WTC11 (cell line): ENCODE data around the gene SLC24A4. TPM values are rescaled to one million over a fixed set of nuclear protein-coding genes. Genes with fewer than 3 reads are reported as not detected.

Experiments used
- ATAC-seq: fragments of 200-7000 bp; cut with Tn5 transposase; 2 replicates; pipeline ENCODE4 v1.10.0; 2021; ENCODE audit warnings: mild to moderate bottlenecking, moderate library complexity
- CTCF ChIA-PET: fragments of 300-600 bp; sonication (Branson Sonifier 250); formaldehyde crosslinking; loops from one replicate; lab custom pipeline; 2021; ENCODE audit warnings: antibody characterized with exemption; lab: Charles Lee
- POLR2A ChIA-PET: fragments of 350-600 bp; sonication (Branson Sonifier 250); formaldehyde crosslinking; loops from one replicate; lab custom pipeline; 2021; ENCODE audit warnings: antibody characterized with exemption; lab: Charles Lee
- DNase-seq: peaks from one replicate; pipeline ENCODE4 v3.0.0; 2021; ENCODE audit warnings: low spot score
- H3K27ac Mint-ChIP-seq: 2 replicates; pipeline ENCODE4 v1.8.0; 2021; ENCODE audit warnings: mixed read lengths
- H3K27me3 Mint-ChIP-seq: 2 replicates; pipeline ENCODE4 v1.8.0; 2021; ENCODE audit warnings: low read depth, mild to moderate bottlenecking, moderate library complexity, mixed read lengths
- H3K36me3 Mint-ChIP-seq: 2 replicates; pipeline ENCODE4 v1.8.0; 2021; ENCODE audit warnings: mixed read lengths
- H3K4me1 Mint-ChIP-seq: 2 replicates; pipeline ENCODE4 v1.8.0; 2022; ENCODE audit warnings: mixed read lengths
- H3K4me3 Mint-ChIP-seq: 2 replicates; pipeline ENCODE4 v1.8.0; 2021; ENCODE audit warnings: mild to moderate bottlenecking, moderate library complexity, mixed read lengths
- H3K9me3 Mint-ChIP-seq: 2 replicates; pipeline ENCODE4 v1.8.0; 2021; ENCODE audit warnings: mixed read lengths
- CTCF ChIP-seq: fragments of 200-600 bp; IDR thresholded peaks from 2 replicates; pipeline ENCODE4 v1.8.0; 2022; ENCODE audit warnings: antibody characterized with exemption
- E2F1 ChIP-seq: sonication (generic); formaldehyde crosslinking; IDR thresholded peaks from 2 replicates; pipeline ENCODE4 v1.8.0; 2022; ENCODE audit warnings: mild to moderate bottlenecking, missing genetic modification reagents
- EMX1 ChIP-seq: fragments of 250-450 bp; sonication (Bioruptor Pico); IDR thresholded peaks from 2 replicates; pipeline ENCODE4 v1.8.0; 2021; ENCODE audit warnings: mild to moderate bottlenecking
- ERG ChIP-seq: fragments of 250-450 bp; sonication (Bioruptor Pico); IDR thresholded peaks from 2 replicates; pipeline ENCODE4 v1.8.0; 2021; ENCODE audit warnings: mild to moderate bottlenecking
- ETV6 ChIP-seq: sonication (generic); formaldehyde crosslinking; IDR thresholded peaks from 2 replicates; pipeline ENCODE4 v1.8.1; 2022; ENCODE audit warnings: mild to moderate bottlenecking, missing genetic modification reagents
- FOXJ3 ChIP-seq: sonication (generic); formaldehyde crosslinking; IDR thresholded peaks from 2 replicates; pipeline ENCODE4 v1.9.0; 2021; ENCODE audit warnings: missing genetic modification reagents, mild to moderate bottlenecking, borderline replicate concordance
- FOXK1 ChIP-seq: sonication (generic); formaldehyde crosslinking; IDR thresholded peaks from 2 replicates; pipeline ENCODE4 v1.8.0; 2022; ENCODE audit warnings: mild to moderate bottlenecking, moderate library complexity, missing genetic modification reagents
- KAT7 ChIP-seq: sonication (generic); formaldehyde crosslinking; IDR thresholded peaks from 2 replicates; pipeline ENCODE4 v1.8.1; 2023; ENCODE audit warnings: missing genetic modification reagents, mild to moderate bottlenecking, borderline replicate concordance
- MAX ChIP-seq: sonication (generic); formaldehyde crosslinking; IDR thresholded peaks from 2 replicates; pipeline ENCODE4 v1.8.0; 2022; ENCODE audit warnings: mild to moderate bottlenecking, missing genetic modification reagents
- MLX ChIP-seq: sonication (generic); formaldehyde crosslinking; IDR thresholded peaks from 2 replicates; pipeline ENCODE4 v1.8.1; 2023; ENCODE audit warnings: mild to moderate bottlenecking, missing genetic modification reagents, moderate library complexity
- MXD4 ChIP-seq: fragments of 250-450 bp; sonication (Bioruptor Pico); IDR thresholded peaks from 2 replicates; pipeline ENCODE4 v1.8.0; 2021; ENCODE audit warnings: mild to moderate bottlenecking, moderate library complexity, borderline replicate concordance
- NFATC4 ChIP-seq: fragments of 250-450 bp; sonication (Bioruptor Pico); IDR thresholded peaks from 2 replicates; pipeline ENCODE4 v1.9.0; 2021; ENCODE audit warnings: mild to moderate bottlenecking
- NR2C2 ChIP-seq: sonication (generic); formaldehyde crosslinking; IDR thresholded peaks from 2 replicates; pipeline ENCODE4 v1.8.0; 2022; ENCODE audit warnings: mild to moderate bottlenecking, missing genetic modification reagents
- OVOL2 ChIP-seq: fragments of 250-450 bp; sonication (Bioruptor Pico); IDR thresholded peaks from 2 replicates; pipeline ENCODE4 v1.9.0; 2021; ENCODE audit warnings: mild to moderate bottlenecking, borderline replicate concordance
- PREB ChIP-seq: sonication (generic); formaldehyde crosslinking; IDR thresholded peaks from 2 replicates; pipeline ENCODE4 v1.8.1; 2022; ENCODE audit warnings: mild to moderate bottlenecking, missing genetic modification reagents, moderate library complexity, borderline replicate concordance
- PRRX2 ChIP-seq: fragments of 250-450 bp; sonication (Bioruptor Pico); IDR thresholded peaks from 2 replicates; pipeline ENCODE4 v1.8.0; 2021; ENCODE audit warnings: mild to moderate bottlenecking
- RORB ChIP-seq: fragments of 250-450 bp; sonication (Bioruptor Pico); IDR thresholded peaks from 2 replicates; pipeline ENCODE4 v1.9.0; 2021; ENCODE audit warnings: mild to moderate bottlenecking
- TEAD4 ChIP-seq: sonication (generic); formaldehyde crosslinking; IDR thresholded peaks from 2 replicates; pipeline ENCODE4 v1.8.0; 2022; ENCODE audit warnings: mild to moderate bottlenecking, missing genetic modification reagents
- ZNF281 ChIP-seq: sonication (generic); formaldehyde crosslinking; IDR thresholded peaks from 2 replicates; pipeline ENCODE4 v1.8.0; 2023; ENCODE audit warnings: mild to moderate bottlenecking, missing genetic modification reagents
- ZNF317 ChIP-seq: sonication (generic); formaldehyde crosslinking; IDR thresholded peaks from 2 replicates; pipeline ENCODE4 v1.8.1; 2023; ENCODE audit warnings: low read depth, mild to moderate bottlenecking, moderate library complexity, missing genetic modification reagents, borderline replicate concordance
- ZNF532 ChIP-seq: fragments of 250-450 bp; sonication (Bioruptor Pico); IDR thresholded peaks from 2 replicates; pipeline ENCODE4 v1.9.0; 2021; ENCODE audit warnings: mild to moderate bottlenecking, borderline replicate concordance
- total RNA-seq: library from RNA; stranded (reverse); gene quantifications from 3 replicates; pipeline ENCODE4 v1.2.3, GENCODE V29; 2021

Gene SLC24A4
- total RNA-seq, 1 experiment from 2014 or later: 0.90 TPM

- no peak for TF ChIP-seq EMX1 (CRISPR knock-in tag)
- TF ChIP-seq FOXJ3 (CRISPR knock-in tag): no peak
- no peak for TF ChIP-seq OVOL2 (CRISPR knock-in tag)
- no peak for TF ChIP-seq CTCF
- TF ChIP-seq ZNF532 (CRISPR knock-in tag): no peak
- TF ChIP-seq ZNF281 (CRISPR knock-in tag): no peak
- no peak for TF ChIP-seq KAT7
- TF ChIP-seq MLX (CRISPR knock-in tag): no peak
- no peak for TF ChIP-seq TEAD4 (CRISPR knock-in tag)
- no peak for TF ChIP-seq PRRX2 (CRISPR knock-in tag)
- no peaks in the 10 kb centered on the region for H3K27me3 Mint-ChIP-seq
- no peak overlapping the region for H3K4me3 Mint-ChIP-seq
- no peak for ATAC-seq
- ChIA-PET CTCF (interaction anchor here (0.6 to 1.9 kb wide), 12 partner anchors 11 to 305 kb away, joined by 3 to 9 read pairs (median 4); no protein-coding TSS in a partner anchor), POLR2A (no interaction called here)
- no peaks in the 10 kb centered on the region for H3K9me3 Mint-ChIP-seq
- H3K27ac Mint-ChIP-seq: no peak overlapping the region
- no peak for DNase-seq
- no peaks in the 10 kb centered on the region for H3K36me3 Mint-ChIP-seq
- H3K4me1 Mint-ChIP-seq: peaks cover 12% of the 10 kb centered on the region
These were observed 137.6 kb downstream of the SLC24A4 start for GRCh38 chr14:92460541-92460915.

GRCh38 chr14:92460916-92461579 is 138.1 kb downstream of the SLC24A4 start:
- no peaks in the 10 kb centered on the region for H3K27me3 Mint-ChIP-seq
- H3K27ac Mint-ChIP-seq: no peak overlapping the region
- ATAC-seq (no peak), DNase-seq (no peak)
- CTCF ChIA-PET: interaction anchor here (0.9 to 1.6 kb wide), 5 partner anchors 20 to 226 kb away, joined by 3 to 6 read pairs (median 4); no protein-coding TSS in a partner anchor
- H3K4me3 Mint-ChIP-seq: no peak overlapping the region
- POLR2A ChIA-PET: no interaction called here
- H3K36me3 Mint-ChIP-seq: no peaks in the 10 kb centered on the region
- TF ChIP-seq MAX: no peak
- TF ChIP-seq FOXK1: no peak
- TF ChIP-seq RORB (CRISPR knock-in tag): no peak
- TF ChIP-seq ETV6 (CRISPR knock-in tag): no peak
- TF ChIP-seq E2F1: no peak
- TF ChIP-seq MXD4 (CRISPR knock-in tag): no peak
- TF ChIP-seq ERG (CRISPR knock-in tag): no peak
- no peak for TF ChIP-seq ZNF317
- no peak for TF ChIP-seq PREB (CRISPR knock-in tag)
- no peak for TF ChIP-seq NR2C2 (CRISPR knock-in tag)
- TF ChIP-seq OVOL2 (CRISPR knock-in tag): no peak
- TF ChIP-seq TEAD4 (CRISPR knock-in tag): no peak
- TF ChIP-seq NFATC4 (CRISPR knock-in tag): no peak
- no peaks in the 10 kb centered on the region for H3K9me3 Mint-ChIP-seq
- peaks cover 15% of the 10 kb centered on the region for H3K4me1 Mint-ChIP-seq
